GM19467 (cell line): Measurements from ENCODE around the gene PGA4.

Source experiments
- ATAC-seq: cut with Tn5 transposase; IDR thresholded peaks from one replicate; pipeline ENCODE4 v1.9.1; 2021; ENCODE audit warnings: mild to moderate bottlenecking, moderate library complexity; ENCODE audit not compliant: unreplicated experiment

The PGA4 gene

DNA sequence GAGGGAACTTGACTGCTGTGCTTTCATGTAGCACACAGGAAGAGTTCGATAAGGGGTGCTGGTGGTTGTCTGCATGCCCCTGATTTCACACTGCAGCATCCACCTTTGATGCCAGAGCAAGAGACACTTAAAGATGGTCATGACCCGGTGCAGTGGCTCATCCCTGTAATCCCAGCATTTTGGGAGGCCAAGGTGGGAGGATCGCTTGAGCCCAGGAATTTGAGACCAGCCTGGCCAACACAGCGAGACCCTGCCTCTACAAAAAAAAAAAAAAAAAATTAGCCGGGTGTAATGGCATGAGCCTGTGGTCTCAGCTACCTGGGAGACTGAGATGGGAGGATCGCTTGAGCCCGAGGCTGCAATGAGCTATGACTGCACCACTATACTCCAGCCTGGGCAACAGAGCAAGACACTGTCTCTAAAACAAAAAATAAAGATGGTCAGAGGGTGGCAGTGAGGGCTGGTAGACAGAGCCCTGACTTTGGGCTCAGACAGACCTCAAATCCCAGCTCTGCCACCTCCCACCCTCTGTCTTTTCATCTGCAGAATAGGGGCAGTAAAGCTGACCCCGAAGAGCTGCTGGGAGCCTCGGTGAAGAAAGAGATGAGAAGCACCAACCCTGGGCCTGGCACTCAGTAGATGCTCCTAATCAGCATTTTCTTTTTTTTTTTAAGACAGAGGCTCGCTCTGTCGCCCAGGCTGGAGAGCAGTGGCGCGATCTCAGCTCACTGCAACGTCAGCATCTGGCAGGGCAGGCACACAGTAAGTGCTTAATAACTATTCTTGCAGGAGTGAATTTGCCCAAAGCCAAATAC is 55.2 kb downstream of the PGA4 start:
- ATAC-seq, result no peak

DNA sequence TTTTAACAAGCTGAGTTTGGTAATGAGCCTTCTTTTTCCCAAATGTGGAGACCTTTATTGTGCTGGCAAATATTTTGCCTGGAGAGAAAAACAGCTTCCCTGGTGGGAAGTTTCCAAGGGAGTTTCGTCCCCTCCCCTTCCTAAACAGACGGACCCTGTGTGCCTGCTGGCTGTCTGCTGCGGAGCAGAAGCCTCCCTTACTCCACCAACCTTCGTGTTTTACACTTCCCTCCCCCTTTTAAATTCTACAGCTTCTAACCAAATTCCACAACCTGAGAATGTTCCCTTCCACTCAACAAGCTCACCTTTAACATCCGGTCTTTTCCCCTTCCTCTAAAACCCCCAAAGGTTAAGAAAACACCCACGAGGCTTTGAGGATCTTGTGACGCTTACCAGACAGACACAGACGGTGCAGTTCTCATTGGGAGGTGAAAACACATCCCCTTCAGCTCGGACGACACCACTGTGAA is 55.9 kb downstream of the PGA4 start:
- no peak for ATAC-seq

DNA sequence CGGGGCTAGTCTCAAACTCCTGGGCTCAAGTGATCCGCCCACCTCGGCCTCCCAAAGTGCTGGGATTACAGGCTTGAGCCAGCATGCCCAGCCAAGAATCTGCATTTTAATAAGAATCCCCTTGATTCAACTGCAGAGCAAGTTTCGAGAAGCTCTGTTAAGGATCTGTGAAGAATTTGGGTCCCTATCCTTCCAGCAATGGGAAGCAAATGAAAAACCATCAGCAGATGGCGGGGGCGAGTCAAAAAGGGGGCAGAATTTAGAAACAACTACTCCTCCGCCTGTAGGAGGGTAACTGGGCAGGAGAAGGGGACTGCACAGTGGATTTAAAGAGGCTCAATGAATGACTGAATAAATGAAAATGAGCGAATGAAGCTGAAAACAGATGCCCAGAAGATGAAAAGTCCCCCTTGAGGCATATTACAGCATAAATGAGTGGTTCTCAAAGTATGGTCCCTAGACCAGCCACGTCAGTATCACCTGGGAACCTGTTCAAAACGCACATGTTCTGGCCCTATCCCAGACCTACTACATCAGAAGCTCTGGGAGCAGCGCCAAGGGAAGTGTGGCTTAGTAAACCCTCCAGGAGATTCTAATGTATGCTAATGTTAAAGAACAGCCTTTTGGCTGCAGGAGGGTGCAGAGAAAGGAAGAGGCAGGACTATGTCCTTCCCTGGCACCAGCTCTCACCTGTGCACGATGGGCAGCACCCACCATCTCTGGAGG is 58.0 kb downstream of the PGA4 start:
- no peak for ATAC-seq

GRCh38 chr11:61280883-61281580 is 58.9 kb downstream of the PGA4 start:
- no peak for ATAC-seq
